Activated T-cell treated with anti-CD3 and anti-CD28 coated beads for 4 hours (primary cell): ENCODE measurements around the gene TUBA1B.
A peak's percentile ranks its signal among the peaks of the same experiment; 100 is the strongest.

Experiments used
- DNase-seq: peaks from one replicate; pipeline ENCODE4 v3.0.0-alpha.2; 2020

Gene TUBA1B

DNA sequence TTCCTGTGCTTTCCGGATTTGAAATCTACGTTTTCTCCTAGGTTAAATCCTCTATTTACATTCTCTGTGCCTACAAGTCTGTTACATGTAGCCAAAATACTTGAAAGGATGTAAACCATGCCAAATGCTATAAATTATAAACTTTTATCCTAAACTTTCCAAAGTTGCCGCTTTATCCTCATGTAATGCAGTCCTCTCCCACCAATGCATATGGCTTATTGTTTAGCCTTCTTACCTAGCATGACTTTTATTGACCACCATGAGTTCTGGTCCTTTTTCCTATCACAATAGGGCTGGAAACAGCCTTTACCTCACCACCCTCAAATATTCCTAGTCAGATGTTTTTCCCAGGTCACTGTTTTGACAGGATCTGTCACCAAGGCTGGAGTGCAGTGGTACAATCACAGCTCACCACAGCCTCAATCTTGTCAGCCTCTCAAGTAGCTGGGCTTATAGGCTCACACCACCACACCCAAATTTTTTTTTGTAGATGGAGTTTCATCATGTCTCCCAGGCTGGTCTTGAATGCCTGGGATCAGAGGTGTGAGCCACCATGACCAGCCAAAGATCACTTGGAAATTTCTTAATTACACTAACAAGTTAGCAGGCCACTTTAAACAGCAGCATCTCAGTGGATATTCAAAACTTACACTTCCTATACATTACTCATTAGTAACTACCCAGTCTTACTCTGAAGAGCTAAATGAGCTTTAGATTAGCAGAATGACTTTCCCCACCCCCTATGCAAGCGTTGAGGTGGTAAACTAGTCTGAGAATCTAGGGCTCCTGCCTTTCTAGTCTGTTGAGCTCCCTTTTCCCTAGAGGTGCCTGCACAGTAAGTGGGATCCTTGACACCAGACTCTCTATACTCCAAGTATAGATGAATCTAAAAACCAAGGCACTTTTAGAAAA is 4.1 kb downstream of the TUBA1B start:
- no peak for DNase-seq

DNA sequence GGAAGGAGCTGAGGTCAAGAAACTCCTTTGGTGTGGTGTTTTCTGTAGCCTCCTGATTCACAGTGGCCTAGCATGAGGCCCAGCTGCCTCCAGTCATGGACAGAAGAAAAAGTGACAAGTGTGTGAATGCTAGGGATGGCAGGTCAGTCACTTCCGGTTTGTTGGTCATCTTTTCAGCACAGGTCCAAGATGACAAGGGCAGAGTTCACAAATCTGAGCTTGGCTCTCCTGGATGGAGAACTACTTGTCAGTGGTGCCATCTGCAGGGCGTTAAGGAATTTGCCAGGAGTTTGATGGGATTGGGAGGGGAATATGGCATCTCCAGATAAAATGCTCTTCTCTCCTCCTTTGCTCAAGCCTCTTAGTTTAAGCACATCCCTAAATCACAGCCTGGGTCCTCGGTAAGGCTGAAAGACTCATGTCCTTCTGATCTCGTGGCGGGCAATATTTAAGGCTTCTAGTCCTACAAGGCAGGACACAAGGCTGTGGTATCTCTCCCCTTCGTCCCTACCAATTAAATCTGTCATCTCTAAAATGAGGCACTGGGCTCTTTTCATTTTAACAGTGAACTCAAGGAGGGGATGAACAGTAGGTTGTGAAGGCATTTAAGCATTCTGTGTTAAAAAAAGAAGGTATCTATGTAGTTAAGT is 10.0 kb downstream of the TUBA1B start:
- no peak for DNase-seq

DNA sequence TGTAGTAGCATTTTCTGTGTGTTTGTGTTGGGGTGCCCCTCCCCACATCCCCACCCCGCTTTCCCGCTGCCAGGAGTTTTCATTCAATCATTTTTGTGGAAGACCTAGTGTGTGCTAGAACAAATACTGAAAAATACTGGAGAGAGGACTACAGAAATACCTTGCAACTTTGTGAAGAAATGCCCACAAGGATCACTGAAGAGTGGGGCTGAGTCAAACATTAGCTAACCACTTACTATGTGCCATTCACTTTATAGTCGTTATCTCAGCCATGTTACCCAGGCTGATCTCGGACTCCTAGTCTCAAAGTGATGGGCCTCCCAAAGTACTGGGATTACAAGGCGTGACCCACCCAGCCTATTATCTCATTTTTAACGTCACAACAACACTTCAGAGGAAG is 20.0 kb downstream of the TUBA1B start:
- DNase-seq: no peak

DNA sequence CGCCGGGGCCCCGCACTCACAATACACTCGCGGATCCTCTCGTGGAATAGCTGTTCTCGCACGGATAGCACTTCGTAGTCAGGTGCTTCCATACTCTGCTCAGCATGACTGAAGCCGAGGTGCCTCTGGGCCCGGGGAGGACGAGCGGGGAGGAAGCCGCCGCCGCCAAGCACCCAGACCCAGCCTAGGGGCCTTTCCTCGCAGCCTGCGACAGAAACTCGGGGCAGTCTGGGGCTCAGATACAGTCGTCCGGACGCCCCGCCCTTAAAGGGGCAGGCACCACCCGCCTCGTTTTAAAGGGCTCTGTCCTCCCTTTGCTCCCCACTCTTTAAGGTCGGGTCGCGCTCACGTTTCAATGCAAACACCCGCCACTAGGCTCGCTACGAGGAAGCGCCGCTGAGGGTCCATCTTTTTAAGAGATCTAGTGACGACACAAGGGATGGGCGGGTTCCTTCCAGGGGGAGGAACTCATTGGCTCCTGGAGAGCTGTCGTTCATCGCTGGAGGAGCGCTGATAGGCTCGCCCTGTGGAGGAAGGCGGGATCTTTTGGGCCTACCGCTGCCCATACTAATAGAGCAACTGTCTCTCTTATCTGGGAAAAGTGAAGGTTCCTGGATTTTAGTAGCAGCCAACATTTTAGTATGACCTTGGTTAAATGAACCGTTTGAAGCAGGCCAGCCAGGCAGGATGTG is 20.6 kb downstream of the TUBA1B start, which contains the start of gene LMBR1L:
LMBR1L (minus strand) TSS at position 384 of the 692 bp plus-strand sequence; CDS start at position 92, 292 bp downstream.
- DNase-seq: peak; percentile 95

DNA sequence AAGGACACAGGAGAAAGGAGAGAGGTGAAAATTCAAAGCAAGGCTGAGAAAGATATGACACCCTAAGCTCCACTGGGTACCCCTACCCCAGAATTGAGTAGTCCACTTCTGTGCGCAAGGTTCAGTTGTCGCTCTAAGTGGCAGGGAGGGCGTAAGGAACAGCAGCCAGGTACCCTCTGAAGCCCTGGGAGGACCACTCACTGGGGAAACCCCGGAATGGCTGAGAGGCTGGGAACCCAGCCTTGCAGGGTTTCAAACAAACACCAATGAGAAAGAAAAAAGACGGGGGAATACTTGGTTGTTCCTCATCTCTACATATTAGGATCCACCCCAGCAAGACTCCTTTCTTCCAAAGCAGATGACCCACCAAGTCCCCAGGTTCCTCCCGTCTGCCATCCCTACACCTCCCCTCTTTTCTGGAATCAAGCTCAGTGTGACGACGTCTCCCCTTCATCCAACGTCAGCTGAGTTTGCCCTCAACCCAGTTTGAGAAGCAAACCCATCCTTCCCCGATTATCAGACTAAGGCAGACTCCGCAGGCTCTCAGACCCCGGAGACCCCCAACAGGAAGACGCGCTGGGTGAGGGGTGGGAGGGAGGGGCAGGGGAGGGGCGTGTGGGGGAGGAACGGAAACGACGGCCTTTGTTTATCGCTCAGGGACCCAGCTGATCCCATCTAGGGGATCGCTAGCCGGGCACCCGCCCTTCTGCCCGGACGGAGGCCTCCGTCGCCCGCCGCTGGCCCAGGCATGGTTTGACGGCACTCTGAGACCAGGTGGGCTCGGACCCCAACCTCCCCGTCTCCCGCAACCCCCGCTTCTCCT is 21.3 kb downstream of the TUBA1B start:
- no peak for DNase-seq

DNA sequence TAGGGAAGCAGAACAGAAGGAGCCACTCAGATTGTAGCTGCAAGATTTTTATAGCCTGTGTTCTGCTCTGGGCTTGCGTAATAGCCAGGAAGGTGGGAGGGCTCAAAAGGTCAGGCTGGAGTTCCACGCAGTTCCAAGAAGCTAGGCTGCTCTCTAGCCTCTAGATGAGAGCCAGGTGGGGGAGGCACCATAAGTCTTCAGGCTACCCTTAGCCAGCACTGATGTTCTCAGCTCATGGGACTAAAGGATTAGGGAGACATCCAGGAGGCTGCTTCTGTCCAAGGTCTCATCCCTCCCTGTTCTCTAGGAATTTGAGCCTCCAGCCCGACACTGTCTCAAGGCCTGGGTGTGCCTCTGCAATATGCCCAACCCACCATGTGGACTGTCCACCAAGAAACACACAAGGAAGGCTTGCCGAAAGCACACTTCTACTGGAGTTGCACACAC is 22.2 kb downstream of the TUBA1B start:
- no peak for DNase-seq

DNA sequence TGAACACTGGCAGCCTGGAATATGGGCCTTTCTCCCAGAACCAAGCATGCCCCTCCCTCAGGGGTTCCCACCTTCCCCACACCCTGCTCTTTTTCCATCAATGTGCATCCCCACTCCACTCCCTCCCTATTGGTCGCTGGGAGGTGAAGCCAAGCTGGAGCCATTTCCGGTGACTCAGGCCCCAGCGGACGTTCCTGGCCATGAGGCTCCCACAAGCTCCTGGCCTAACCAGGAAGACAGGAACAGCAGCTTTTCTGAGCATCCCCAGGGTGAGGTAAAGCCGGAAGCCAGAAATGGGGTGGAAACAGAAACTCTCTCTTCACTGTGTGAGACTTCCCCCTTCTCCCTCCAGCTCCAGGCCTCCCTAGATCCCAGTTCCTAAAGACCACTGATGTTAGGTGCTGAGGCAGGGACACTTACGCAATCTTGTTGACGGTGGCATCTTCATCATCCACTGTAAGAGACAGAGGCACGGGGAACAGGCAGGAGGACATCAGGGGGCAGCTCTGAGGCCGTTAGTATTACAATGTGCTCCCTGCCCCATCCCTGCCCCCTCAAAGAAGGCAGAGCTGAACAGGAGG is 25.6 kb downstream of the TUBA1B start:
- no peak for DNase-seq

DNA sequence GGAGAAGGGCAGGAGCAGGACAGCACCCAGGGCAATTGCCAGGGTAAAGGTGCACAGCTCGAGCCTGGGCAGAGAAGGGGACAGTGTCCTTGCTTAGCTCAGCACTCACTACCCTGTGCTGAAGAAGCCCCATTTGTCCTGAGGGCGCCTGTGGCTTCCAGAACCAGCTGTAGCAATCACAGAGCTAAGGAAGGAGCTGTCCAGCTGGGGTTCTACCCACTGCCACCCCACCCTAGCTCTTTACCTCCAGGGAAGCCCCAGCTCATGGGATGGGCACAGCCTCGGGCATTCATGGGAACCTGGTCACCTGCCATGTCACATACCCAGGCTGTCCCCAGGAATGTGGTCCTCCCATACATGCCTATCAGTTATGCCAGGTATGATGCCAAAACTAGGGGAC is 26.4 kb downstream of the TUBA1B start:
- no peak for DNase-seq

DNA sequence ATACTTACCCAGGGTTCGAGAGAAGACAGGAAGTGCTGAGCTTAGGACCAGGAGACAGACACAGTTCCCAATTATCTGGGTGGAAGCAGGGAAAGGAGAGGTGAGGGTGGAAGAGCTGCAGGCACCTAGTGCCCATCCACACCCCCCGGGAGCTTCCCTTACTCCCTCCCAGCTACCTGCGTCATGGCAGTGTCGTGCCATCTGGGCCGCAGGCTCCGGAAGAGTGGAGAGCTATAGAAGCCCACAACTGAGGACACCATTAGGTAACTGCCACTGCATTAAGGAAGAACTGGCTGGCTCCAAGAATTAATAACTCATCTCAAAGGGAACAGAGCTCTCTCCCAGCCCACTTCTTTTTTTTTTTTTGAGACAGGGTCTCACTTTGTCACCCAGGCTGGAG is 30.8 kb downstream of the TUBA1B start:
- DNase-seq: no peak

DNA sequence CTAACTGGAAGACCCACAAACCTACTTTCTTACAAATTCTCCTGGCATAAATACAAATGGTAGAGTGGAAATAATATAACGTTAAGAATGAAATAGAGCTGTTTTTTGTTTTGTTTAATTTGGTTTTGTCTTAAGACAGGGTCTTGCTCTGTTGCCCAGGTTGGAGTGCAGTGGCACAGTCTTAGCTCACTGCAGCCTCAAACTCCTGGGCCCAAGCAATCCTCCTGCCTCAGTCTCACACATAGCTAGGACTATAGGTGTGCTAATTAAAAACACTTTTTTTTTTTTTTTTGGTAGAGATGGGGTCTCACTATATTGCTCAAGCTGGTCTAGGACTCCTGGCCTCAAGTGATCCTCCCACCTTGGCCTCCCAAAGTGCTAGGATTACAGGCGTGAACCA is 32.5 kb downstream of the TUBA1B start:
- DNase-seq: no peak

DNA sequence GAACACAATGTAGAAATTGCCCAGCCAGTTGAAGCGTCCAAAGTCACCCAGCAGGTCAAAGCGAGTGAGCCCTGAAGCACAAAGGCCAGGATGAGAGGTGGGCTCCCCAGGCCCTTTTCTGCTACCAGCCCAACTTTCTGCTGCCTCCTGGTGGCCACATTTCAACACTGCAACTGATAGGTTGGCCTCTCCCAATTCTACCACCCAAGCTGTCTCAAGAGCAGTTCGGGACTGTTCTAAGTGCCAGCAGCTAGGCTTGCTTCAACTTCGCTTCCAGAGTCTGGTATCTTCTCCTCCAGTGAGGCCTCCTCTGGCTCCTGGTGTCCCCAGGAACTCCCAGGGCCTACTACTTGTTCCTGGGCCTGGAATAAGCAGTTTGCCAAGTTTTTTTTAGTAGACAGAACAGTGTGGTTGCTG is 33.2 kb downstream of the TUBA1B start:
- peak; percentile 60 for DNase-seq

DNA sequence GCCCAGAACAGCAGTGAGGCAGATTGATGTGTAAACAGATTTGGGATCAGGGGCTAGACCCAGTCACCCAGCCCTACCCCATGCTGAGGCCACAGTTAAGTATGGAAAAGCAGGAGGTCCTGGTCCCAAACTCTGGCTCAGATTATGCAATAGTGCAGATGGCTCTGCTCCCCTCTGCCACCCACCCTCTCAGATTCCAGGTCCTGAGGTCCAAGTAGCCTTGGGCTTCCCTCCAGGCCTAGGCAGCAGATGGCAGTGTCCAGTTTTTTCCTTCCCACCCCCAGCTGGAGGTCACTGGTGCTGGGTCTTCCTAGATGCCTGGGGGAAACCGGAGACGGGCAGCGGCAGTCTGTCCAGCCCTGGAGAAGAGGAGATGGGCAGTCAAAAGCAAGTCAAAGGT is 33.8 kb downstream of the TUBA1B start:
- no peak for DNase-seq

DNA sequence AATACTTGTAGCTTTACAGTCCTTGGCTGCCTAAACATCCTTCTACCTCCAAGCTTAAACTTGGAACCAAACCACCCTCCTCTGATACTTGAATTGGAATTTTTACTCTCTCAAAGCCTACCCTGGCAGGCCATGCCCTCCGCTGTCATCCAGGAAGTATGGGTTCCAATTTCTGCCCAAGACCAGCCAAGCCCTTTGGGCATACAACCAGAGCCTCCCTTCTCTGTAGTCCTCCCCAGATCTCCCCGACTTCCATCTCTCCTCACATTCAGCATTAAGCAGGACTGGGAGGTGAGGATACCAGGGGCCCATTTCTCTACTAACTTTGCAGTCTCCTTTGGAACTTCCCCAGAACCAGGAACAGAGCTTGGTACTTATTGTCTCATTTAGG is 36.2 kb downstream of the TUBA1B start:
- no peak for DNase-seq

DNA sequence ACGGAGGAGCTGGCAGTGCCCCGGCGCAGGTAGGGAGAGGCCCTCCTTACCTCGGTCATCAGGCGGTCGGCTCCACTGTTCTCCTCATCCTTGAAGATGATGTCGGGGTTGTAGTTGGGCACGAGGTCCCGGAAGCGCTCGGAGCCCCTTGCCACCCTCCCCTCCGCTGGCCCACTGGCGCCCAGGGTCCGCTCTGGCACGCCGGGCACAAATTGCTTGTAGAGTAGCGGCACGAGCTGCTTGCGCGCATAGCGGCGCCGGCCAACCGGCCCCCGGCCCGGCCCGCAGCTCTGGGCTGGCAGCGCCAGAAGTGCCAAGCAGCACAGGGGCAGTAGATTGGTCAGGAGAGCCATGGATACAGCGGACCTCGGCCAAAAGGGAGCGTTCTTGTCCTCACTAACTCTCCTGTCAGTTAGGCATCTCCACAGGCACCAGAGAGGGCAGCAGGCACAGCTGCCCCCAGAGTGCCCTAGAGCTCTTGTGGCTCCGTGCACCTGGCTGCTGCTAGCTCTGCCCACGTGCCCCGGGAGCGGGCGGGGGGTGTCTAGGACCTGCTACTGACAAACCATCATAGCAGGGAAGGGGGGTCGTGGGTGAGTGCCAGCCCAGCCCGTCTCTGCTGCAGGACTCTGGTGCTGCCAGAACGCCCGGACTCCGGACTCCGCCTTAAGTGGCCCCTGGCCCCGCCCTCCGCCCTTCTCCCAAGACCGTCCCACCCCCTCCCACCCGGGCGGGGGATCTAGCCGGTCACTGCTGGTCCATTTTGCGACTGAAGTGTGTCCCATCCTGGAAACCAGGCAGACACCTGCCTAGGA is 36.8 kb downstream of the TUBA1B start, which contains the start of gene DHH:
DHH (minus strand) TSS at position 642 of the 815 bp plus-strand sequence; CDS start at position 353, 289 bp downstream.
- DNase-seq: no peak

DNA sequence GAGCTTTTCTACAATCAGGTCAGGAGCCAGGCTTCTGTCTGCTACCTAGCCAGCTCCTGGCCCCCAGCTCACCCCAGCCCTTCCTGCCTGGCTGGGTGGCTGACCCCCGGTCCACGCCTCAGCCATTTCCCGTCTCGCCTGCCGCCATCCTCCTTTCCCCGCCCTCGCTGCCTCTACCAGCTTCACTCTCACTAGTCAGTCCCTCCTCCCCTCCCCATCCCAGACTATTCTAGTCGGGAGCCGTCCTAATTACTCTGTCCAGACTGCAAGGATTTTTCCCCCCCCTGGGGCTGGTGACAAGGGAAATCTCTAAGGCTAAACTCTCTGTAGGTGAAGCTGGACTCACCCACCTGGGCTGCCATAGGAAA is 37.4 kb downstream of the TUBA1B start:
- DNase-seq: no peak

DNA sequence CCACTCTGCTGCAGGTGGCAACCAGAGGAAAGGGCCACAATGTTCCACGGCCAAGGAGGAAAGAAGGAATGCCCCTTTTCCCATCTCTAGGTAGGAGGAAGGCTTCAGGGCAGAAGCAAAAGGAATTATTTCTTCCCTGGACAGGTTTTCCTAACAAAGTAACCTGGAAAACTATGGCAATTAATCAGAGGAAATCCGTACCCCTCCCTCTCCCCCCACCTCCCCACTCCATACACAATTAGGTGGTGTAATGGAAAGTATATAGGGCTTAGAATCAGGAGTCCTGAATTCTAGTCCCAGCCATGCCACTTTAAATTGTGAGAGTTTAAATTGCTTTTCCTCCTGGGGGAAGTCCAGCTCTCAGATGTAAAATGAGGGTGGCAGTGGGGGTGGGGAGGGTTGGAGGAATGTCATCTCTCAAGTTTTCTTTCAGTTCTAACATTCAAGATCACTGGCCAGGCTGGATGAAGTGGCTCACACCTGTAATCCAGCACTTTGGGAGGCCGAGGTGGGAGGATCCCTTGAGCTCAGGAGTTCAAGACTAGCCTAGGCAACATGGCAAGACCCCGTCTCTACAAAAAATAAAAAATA is 38.3 kb downstream of the TUBA1B start:
- no peak for DNase-seq

DNA sequence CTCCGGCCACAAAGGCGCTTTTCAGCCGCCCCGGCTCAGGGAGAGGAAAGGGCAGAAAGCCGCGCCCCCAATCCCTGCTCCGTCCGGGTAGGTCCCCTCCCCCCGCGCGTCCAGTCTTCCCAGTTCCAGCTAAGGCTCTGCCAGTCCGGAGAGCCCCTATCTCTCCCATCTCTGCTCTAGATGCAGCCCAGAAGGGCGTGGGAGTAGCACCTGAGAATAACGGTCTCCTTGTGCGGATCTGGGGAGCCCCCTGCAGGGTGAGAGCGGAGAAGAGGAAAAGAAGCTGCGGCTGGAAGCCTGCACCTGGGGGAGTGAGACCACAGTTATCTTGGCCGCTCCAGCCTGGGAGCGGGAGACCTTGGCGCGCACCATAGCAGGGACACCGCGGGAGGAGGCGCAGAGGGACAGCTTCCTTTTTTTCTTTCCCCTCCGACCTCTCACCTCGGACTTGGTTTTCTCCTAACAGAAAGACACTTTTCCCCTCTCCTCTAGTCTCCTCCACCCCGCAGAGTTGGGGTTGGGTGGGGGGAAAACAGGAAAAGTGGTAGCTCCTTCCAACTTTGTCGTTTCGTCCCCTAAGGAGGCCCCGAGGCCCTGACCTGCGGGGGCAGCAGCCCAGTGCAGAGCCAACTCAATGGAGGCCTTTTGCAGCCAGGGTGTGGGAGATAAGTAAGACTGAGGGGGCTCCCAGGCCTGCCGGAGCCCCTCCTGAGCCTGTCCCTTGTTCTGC is 38.9 kb downstream of the TUBA1B start:
- DNase-seq: peak; percentile 64

DNA sequence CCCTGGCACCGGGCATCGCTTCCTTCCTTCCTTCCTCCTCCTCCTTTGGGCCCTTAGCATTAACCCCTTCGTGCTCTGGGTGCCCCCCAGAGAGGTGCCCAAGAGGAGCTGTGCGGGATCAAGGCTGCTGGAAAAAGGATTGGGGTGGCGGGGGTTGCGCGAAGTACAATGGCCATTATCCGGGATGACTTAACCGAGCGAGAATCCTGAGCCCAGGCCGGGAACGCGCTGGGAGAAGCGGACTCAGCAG is 39.4 kb downstream of the TUBA1B start:
- no peak for DNase-seq

DNA sequence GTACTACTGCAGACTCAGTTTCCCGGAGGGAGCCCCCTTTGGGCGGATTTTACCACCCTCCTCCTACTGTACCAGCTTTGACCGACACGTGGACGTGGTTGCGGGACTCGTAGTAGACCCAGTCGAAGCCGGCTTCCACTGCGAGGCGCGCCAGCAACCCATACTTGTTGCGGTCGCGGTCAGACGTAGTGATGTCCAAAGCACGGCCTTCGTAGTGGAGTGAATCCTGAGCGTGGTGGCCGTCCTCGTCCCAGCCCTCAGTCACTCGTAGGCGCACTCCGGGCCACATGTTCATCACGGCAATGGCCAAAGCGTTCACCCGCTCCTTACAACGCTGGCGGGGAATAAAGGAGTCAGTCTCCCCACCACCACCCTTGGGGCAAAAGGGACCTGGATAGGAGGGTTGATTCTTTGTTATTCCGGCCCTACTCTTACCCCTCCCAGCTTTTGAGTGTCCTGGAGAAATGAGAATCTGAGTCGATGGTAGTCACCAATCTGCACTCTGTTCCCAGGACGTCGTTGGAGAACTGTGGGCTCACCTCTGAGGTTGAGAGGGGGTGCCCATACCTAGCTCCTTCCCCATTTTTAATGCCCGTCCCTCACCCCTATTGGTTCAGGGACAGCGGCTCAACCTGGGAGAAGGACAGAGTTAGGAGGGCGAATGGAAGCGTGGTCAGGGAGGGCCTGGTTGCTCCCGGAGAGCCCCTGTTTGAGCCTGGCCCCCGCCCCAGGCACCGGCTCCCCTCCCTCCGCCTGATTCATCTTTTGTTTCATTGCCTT is 39.9 kb downstream of the TUBA1B start:
- DNase-seq: no peak
